HG02885 (cell line): ENCODE data around the gene RAMP1.

Experiments used
- ATAC-seq: cut with Tn5 transposase; IDR thresholded peaks from one replicate; pipeline ENCODE4 v1.9.1; 2021; ENCODE audit warnings: mild to moderate bottlenecking; ENCODE audit not compliant: unreplicated experiment, poor library complexity

Gene RAMP1

GRCh38 chr2:237912271-237913192 lies 53.1 kb downstream of the RAMP1 start:
- ATAC-seq: no peak

DNA sequence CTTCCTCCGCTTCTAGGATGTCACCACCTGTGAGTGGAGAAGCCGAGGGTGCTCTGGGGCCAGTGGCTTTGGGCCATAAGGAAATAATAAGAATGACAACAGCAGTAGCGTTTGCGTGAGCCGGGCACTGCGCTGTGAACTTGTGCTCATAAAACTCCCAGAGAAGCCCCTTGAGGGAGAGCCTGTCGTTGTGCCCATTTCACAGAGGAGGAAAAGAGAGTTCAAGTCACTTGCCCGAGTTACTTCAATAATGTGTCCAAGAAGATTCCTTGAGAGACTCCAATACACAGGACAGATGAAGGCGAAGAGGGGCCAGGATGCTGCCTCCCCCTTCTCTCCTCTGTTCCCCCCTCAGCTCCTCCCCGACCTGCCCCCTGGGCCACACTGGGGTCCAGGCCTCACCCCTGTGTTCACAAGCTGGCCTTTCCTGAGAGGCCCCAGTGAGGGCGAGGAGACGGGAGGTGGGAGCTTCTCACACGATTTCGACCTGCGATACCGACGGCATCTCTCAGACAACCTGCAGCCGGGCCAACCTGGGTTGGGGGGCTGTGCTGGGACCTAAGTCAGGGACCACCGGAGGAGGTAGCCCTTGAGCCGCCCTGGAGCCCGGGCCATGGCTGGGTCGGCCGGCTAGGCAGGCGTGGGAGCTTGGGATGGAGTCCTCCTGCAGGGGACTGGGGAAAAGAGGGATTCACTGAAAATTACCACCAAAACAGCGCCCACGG lies 53.9 kb downstream of the RAMP1 start:
- no peak for ATAC-seq

DNA sequence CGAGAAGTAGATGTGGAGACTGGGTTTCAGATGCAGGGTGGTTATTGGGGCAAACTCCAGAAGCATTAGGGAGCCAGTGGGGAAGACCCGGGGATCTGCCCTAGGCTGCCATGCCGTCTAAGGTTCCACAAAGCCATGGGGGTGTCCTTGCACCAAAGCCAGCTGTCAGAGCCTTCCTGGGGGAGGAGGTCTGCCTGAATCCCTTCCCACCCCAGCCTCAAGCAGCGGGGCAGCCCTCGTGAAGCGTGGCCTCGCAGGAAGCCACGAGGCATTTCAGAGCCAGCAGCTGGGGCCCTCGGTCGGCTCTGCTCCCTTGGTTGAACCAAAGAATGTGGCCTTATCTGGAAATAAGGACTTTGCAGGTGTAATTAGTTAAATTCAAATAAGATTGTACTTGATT lies 56.2 kb downstream of the RAMP1 start:
- ATAC-seq: no peak

DNA sequence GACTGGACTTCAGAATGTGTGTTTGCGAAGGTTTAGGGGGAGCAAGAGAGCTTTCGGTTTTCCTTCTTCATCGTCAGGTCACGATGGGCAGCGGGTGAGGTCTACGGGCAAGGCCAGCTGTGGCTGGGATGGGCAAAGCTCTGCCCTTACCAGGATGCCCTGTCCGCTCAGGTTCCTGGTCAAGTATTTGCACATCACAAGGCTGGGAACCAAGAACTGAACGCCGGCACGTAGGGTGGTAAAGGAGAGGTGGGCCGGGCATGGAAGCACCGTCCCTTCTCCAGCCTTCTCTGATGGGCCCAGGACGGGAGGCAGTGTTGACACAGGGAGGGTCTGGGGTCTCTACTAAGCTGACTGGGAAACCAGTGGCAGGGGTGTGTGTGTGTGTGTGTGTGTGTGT lies 56.9 kb downstream of the RAMP1 start:
- ATAC-seq: no peak

DNA sequence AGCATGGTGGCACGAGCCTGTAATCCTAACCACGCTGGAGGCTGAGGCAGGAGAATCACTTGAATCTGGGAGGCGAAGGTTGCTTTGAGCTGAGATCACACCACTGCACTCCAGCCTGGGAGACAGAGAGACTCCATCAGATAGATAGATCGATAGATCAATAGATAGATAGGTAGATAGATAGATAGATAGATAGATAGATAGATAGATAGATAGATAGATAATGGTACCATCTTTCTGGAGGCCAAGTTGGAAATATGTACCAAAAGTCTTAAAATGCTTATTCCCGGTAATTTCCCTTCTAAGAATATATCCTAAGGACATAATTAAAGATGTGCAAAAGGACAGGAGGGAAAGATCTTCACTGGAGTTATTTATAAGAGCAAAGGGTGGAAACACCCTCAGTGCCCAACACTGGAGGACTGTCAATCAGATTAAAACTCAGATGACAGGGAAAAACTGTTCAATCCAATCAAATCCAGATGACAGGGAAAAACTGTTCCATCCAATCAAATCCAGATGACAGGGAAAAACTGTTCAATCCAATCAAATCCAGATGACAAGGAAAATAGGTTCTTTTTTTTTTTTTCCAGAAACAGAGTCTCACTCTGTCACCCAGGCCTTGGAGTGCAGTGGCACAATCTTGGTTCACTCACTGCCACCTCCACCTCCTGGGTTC lies 58.4 kb downstream of the RAMP1 start:
- no peak for ATAC-seq

- no peak for ATAC-seq
Measured at GRCh38 chr2:237919593-237919992, 60.2 kb downstream of the RAMP1 start.

GRCh38 chr2:237920673-237921072 lies 61.2 kb downstream of the RAMP1 start:
- ATAC-seq: no peak

DNA sequence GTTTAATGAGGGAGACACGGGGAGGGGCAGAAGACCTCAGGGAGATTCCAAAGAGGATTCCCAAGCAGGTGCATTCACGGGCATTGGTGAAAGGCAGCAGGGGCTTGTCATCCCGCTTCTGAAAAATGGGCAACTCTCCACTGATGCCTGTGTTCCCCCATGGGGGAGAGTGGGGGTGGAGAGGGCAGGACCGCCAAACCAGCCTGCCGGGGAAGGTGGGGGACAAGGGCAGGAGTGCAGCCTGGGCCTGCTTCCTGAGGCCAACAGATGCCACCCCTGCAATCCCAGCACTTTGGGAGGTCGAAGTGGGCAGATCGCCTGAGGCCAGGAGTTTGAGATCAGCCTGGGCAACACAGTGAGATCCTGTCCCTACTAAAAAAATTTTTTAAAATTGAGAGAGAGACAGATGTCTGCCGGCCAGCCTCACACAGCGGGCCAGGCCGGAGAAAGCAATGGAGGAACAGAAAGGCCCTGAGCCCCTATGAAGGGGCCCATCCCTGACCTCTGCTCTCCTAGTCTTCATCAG lies 62.6 kb downstream of the RAMP1 start:
- no peak for ATAC-seq

- no peak for ATAC-seq
Measured at GRCh38 chr2:237922641-237923361, 63.4 kb downstream of the RAMP1 start.

- peak; percentile 80 for ATAC-seq
Measured at GRCh38 chr2:237923481-237924163, 64.2 kb downstream of the RAMP1 start.

DNA sequence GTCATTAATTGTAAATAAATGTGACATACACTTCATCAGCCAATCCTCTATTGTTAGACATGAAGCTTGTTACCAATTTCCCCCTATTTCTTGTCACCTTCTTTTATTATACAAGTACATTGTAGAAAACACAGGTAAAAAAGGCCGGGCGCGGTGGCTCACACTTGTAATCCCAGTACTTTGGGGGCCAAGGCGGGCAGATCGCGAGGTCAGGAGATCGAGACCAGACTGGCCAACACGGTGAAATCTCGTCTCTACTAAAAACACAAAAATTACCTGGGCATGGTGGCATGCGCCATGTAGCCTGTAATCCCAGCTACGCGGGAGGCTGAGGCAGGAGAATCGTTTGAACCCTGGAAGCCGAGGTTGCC lies 64.7 kb downstream of the RAMP1 start:
- no peak for ATAC-seq

GRCh38 chr2:237927135-237927534 lies 67.7 kb downstream of the RAMP1 start:
- no peak for ATAC-seq

- no peak for ATAC-seq
Measured at GRCh38 chr2:237927986-237928385, 68.6 kb downstream of the RAMP1 start.

GRCh38 chr2:237929979-237930378 lies 70.6 kb downstream of the RAMP1 start:
- no peak for ATAC-seq

DNA sequence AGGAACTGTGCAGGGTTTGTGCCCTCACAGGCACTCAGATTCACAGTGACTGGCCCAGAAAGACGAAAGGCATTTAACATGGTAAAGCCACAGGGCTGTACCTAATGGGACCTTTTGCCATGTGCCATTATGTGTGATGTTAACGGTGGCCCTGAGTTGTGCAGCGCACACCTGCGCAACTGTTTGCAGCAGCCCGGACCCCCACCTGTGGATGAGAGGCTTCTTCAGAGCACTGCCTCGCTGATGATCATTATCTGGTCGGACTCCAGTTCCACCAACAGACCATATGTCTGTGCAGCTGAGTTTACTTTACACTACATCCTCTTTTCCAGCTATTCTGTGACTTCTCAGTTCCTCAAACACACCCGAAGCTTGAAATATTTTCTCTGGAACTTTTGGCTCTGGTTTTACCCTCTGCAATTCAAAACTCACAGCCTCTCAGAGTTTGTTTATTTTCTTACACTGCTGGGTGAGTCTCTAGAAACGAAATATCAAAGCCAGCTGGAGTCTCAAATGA lies 71.8 kb downstream of the RAMP1 start:
- ATAC-seq: no peak

DNA sequence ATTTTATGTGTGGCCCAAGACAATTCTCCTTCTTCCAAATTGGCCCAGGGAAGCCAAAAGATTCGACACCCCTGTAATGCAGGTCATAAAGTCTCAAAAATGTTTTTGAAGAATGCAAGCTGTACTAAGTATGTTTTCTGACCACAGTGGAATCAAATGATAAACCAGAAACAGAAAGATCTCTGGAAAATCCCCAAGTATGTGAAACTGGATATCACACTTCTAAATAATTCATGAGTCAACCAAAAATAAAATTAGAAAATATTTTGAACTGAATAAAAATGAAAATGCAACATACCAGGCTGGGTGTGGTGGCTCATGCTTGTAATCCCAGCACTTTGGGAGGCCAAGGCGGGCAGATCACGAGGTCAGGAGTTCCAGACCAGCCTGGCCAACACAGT lies 73.3 kb downstream of the RAMP1 start:
- ATAC-seq: no peak

GRCh38 chr2:237934186-237934585 lies 74.8 kb downstream of the RAMP1 start:
- no peak for ATAC-seq

DNA sequence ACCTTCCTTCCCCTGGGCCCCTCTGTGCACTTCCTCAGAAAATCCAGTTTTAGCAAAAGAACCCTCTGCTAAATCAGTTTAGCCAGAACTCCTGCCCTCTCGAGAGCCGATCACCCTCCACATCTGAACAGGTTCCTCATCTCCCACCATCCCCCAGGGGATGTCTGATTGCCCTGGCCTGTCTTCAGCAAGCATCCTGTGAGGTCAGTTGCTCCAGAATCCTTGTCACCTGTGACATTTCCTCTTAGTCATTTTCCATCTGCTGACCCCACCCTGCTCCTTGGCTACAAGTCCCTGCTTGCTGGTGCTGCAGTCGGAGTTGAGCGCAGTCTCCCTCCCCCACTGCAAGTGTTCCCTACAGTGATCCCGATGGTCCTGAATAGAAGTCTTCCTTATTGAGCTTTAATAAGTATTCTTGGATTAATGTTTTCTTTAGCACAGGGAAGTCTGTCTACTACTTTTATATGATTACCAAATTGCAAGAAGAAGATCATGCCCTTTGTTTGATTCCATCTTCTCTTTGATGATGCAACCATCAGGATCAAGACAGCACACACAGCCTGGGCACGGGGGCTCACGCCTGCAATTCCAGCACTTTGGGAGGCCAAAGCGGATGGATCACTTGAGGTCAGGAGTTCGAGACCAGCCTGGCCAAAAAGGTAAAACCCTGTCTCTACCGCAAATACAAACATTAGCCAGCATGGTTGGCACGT lies 76.5 kb downstream of the RAMP1 start:
- ATAC-seq: no peak

DNA sequence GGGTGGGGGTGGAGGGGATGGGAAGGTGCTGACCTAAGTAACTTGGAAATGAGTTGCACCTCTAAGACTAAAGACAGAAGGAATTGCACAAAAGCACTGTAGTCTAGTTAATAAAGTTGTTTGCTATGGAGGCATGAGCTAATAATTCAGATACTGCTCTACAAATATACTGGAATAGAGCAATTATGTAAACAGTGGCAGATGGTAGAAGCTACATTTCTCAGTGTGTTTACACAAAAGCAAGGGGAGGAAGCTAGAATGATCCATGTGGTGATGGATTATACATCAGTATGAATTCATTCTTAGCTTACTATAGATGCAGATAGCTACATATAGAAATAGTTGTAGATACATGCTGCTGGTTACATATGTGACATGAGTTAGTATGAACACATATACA lies 79.8 kb downstream of the RAMP1 start:
- no peak for ATAC-seq
